Skeletal muscle cell (primary cell): ENCODE results near the gene TBC1D21.
A peak's percentile ranks its signal among the peaks of the same experiment; 100 is the strongest.

Source experiments
- DNase-seq: peaks from one replicate; pipeline ENCODE4 v3.0.0-alpha.2; 2010; ENCODE audit warnings: low read depth
- H3K4me3 ChIP-seq: 2 replicates; pipeline ENCODE4 v1.5.1; 2011; ENCODE audit warnings: low read depth, mild to moderate bottlenecking, control low read depth, low read length, moderate library complexity

Gene TBC1D21

DNA sequence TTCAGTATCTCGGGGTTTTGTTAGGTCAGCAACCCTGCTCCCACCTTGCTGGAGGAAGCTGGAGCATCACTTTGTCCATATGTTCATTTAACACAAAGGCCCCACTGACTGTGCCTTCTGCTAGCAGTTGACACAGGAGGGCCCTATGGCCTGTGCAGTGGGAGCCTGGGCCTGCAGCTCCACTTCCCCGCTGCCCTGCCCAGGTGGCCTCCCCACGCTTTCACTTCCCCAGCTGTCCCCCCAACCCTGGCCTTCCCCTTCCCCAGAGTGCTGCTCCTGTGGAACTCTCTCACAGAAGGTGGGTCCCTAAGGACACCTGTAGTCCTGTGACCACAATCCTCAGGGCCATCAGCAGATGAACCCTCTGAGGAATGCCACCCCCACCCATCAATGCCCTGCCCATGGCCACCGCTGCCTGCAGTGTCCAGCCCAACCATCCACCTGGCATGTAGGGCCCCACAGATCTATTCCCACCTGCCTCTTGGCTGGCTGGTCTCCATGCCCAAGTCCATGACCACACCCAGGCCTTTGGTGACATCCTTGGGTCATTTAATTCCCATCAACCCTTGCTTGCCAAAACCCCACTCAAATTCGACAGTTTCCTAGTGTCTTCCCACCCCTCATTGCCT lies 13.5 kb downstream of the TBC1D21 start:
- H3K4me3 ChIP-seq = no peak overlapping the region
- no peak for DNase-seq

- H3K4me3 ChIP-seq = no peak overlapping the region
- DNase-seq = no peak
These were observed 14.1 kb downstream of the TBC1D21 start for GRCh38 chr15:73887481-73887880.

DNA sequence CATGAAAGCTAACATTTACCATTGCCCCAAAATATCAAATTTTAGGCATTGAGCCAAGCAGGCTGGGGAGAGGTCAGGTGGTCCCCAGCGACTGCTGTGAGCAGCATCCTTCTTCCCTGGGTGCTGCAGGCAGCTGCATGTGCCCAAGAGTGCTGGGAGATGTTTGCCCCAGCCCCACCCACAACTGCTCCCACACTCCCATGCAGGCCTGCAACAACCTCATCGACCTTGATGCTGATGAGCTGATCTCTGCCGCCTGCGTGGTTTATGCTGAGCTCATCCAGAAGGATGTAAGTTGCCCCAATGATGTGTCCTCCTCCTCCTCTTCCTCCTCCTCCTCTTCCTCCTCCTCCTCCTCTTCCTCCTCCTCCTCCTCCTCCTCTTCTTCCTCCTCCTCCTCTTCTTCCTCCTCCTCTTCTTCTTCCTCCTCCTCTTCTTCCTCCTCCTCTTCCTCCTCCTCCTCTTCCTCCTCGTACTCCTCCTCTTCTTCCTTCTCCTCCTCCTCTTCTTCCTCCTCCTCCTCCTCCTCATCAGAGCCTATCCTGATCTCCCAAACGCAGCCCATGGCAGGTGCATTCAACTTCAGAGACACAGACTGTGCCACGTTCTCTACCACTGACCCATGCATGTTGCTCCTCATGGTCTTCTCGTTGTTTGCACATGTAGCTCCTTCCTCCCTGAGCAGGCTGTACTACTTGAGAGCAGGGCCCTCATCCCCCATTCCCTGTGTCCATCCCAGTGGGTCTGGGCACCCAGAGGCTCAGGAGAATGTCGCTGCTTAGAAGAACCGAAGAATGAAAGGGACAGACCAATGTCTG lies 15.1 kb downstream of the TBC1D21 start:
- no peak for DNase-seq
- H3K4me3 ChIP-seq = no peak overlapping the region

DNA sequence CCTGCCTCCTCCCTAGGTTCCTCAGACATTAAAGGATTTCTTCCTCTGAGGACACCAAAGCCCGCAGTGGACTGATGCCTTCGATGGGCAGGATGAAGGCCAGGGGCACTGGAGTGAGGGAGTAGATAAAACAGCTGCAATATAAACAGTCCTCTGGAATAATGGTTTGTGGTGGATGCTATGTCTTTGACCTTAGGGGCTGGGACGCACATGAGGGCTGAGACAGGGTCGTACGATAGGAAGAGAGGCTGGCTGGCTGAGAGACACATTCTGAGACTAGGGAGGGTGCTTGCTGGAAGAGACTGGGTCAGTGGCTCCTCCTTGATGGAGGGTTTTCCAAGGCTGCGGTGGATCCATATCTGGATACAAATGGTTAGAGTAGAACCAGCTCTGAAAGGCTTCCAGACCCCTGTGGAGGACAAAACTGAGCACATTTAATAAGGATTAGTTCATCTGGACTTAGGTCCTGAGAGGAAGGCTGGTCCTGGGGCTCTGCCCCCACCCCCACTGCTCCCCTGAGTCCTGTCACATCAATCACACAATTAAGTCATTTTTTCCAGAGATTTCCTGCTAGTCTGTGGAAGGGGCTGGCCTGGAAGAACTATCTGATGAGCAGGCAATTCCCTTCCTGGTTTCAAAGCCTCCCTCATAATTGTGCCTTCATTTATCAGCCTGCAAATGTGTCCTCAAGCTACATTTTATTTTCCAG lies 15.8 kb downstream of the TBC1D21 start:
- no peak for DNase-seq
- H3K4me3 ChIP-seq = no peak overlapping the region

GRCh38 chr15:73889762-73890124 lies 16.4 kb downstream of the TBC1D21 start:
- DNase-seq = no peak
- no peak overlapping the region for H3K4me3 ChIP-seq

DNA sequence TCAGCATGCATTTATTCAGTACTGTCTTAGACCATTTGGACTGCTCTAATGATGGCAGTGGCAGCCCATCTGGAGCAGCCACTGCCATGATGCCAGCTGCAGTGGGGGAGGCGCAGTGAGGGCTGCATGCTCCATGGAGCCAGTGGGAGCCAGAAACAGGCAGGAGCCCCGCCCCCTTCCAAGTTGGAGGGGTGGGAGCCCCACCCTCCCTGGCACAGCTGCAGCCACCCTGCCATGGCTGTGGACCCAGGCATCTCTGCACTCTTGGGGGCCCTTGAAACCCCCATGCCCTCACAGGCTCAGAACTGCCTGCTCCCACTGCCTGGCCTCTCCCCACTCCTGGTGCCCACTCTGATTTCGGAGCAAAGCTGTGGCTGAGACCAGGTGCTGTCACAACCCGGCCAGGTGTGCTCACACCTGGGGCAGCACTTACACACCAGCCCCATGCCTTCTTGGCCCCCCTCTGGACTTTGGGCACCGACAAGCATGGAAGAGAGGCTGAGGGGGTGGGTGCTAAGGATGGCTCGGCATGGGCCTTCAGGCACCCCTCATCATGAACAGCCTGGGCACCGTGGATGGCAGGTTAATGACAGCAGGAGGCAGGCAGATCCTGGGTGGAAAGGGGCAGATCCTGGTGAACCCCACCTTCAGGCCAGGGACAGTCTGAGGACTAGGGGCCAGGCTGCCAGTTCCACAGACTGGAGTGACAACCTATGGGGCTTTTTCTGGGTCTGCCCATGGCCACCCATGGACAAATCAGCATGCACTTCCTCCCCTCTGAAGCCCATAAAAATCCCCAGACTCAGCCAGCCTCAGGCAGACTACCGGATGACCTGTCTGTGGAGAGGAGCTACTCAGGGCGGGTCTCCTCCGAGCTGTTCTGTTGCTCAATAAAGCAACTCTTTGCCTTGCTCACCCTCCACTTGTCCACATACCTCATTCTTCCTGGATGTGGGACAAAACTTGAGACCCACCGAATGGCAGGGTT lies 18.3 kb downstream of the TBC1D21 start:
- no peak for DNase-seq
- no peak overlapping the region for H3K4me3 ChIP-seq

GRCh38 chr15:73892446-73893226 lies 19.3 kb downstream of the TBC1D21 start:
- H3K4me3 ChIP-seq = no peak overlapping the region
- no peak for DNase-seq

DNA sequence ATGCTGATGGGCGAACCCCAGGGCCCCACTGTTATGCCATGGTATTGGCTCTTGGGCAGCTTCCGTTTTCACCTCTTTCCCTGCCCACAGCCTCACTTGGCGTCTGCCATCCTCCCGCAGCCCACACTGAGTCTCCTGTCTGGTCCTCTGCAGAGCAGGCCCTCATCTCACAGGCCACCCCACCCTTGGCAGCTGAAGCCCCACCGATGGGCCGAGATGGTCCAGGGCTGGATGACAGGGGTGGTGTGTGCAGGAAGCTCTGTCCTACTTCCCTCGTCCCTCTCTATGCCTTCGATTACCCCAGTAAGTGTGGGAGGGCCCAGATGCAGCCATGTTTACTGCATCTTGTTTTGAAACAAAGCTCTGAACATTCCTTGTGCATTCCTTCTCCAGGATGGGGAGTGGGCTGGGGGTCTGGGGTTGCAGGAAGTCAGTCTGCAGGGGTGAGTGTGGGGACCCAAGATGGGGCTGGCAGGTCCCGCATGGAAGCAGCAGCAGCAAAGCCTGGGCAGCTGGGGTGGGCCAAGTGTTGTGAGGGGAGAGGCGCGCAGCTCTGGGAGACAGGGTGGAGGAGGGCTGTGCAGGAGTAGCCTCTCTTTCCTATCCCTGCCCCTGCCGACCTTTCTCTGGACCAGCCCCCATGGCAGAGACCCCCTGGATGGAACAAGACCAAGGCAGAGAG lies 20.9 kb downstream of the TBC1D21 start:
- H3K4me3 ChIP-seq = no peak overlapping the region
- DNase-seq = no peak

DNA sequence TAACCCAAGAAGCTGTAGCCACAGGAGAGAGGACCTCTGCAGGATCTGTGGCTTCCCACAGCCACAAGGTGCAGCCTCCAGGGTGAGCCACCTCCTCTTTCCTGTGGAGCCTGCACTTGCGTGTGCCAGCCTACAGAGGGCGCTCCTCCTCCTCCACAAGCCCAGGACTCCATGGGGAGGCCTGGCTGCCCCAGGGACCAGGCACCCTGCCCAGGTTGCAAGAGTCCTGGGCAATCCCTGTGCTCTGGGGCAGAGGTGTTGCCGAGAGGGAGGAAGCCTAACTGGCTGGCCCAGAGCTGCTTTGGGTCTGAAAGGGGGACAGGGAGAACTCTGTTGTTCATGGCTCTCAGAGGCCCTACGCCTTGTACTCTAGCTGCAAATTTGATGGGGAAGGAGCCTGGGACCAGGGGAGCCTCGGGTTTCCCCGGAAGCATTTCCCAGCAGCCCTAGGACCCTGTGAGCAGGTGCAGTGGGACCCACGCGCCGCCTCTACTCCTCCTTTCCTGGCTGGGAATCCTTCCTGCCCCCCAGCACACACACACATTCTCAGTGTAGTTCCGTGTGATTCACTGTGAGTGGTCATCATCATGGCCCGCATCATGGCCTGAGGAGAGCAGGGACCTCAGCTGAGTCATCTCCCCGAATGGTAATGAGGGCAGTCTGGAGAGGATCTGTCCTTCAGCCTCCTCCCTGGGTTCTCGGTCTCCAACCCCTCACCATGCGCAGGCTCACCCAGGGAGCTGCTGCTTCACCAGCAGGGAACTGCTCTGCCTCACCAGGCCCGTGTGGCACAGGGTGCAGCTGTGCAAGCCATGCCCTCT lies 24.3 kb downstream of the TBC1D21 start:
- DNase-seq = peak; percentile 62
- no peak overlapping the region for H3K4me3 ChIP-seq

GRCh38 chr15:73899197-73900094 lies 26.1 kb downstream of the TBC1D21 start:
- DNase-seq = no peak
- no peak overlapping the region for H3K4me3 ChIP-seq

- no peak overlapping the region for H3K4me3 ChIP-seq
- DNase-seq = no peak
These were observed 26.8 kb downstream of the TBC1D21 start for GRCh38 chr15:73900095-73900712.

DNA sequence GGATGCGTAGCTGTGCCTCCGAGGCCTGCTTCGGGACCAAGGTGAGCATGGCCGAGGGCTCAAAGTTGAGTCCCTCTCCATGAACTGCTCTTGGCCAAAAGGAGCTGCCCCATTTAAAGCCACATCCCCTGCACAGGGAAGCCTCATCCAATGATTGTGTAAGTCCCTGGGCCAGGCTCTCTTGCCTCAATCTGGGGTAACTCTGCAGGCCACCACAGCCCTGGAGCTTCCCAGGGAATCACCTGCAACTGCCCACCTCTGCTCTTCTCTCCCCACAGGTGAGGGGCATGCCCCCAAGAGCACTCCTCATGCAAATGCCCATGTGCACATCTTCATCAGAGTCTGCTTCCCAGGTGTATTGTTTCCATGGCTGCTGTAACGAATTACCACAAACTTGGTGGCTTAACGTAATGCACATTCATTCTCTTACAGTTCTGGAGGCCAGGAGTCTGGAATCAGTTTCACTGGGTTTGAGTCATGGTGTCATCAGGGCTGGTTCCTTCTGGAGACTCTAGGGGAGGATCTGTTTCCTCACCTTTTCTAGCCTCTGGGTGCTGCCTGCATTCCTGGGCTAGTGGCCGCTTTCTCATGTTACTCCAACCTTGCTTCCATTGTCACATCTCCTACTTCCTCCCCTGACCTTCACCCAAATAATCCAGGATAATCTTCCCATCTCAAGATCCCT lies 27.9 kb downstream of the TBC1D21 start:
- no peak for DNase-seq
- no peak overlapping the region for H3K4me3 ChIP-seq

- DNase-seq = no peak
- H3K4me3 ChIP-seq = no peak overlapping the region
These were observed 29.0 kb downstream of the TBC1D21 start for GRCh38 chr15:73902121-73903020.

GRCh38 chr15:73904026-73904815 lies 30.9 kb downstream of the TBC1D21 start:
- no peak overlapping the region for H3K4me3 ChIP-seq
- DNase-seq = no peak
